NT2/D1 (cell line): ENCODE results near the gene MOV10L1.

ENCODE experiments used
- DNase-seq: peaks from one replicate; pipeline ENCODE4 v3.0.0-alpha.2; 2011; ENCODE audit warnings: low read depth, low spot score
- H3K27me3 ChIP-seq: 2 replicates; pipeline ENCODE4 v1.6.0; 2011; ENCODE audit warnings: mild to moderate bottlenecking; ENCODE audit not compliant: insufficient read length, insufficient read depth
- H3K36me3 ChIP-seq: 2 replicates; pipeline ENCODE4 v1.6.1; 2011; ENCODE audit warnings: mild to moderate bottlenecking, low read length, mixed read lengths; ENCODE audit not compliant: insufficient read depth, insufficient read length
- H3K4me1 ChIP-seq: 2 replicates; pipeline ENCODE4 v1.5.1; 2011; ENCODE audit not compliant: insufficient read depth, insufficient read length
- H3K4me3 ChIP-seq: 2 replicates; pipeline ENCODE4 v1.5.1; 2011; ENCODE audit warnings: low read depth; ENCODE audit not compliant: insufficient read length
- H3K9ac ChIP-seq: 2 replicates; pipeline ENCODE4 v1.6.0; 2011; ENCODE audit warnings: low read depth; ENCODE audit not compliant: insufficient read length
- H3K9me3 ChIP-seq: 2 replicates; pipeline ENCODE4 v1.5.1; 2011; ENCODE audit warnings: mild to moderate bottlenecking, low read length; ENCODE audit not compliant: insufficient read depth
- SUZ12 ChIP-seq: IDR thresholded peaks from 2 replicates; pipeline ENCODE4 v1.6.1; 2011; ENCODE audit not compliant: insufficient read length, insufficient read depth; ENCODE audit errors: extremely low read depth
- YY1 ChIP-seq: IDR thresholded peaks from 2 replicates; pipeline ENCODE4 v1.6.1; 2011; ENCODE audit not compliant: insufficient read length, insufficient read depth
- ZNF274 ChIP-seq: IDR thresholded peaks from 2 replicates; pipeline ENCODE4 v1.6.1; 2011; ENCODE audit warnings: mild to moderate bottlenecking, low read depth, low read length

The MOV10L1 gene

DNA sequence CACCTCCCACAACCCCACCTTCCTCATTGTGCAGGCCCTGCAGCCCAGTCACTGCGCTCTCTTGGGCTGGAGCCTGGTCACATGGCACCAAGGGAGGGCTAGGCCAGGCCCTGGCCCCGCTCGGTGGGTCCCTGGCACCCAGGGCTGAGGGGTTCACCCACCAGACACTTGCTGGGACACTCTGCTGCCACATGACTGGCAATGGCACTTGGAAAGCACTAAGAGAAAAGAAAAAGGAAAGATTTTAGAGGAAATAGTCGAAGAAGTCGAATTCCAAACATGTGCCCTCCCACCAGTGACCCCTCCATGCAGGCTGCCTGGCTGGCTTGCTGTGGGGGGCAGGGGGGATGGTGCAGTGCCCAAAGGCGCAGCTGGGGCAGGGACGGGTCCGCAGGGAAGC is 19.4 kb upstream of the MOV10L1 start:
- DNase-seq, result no peak
- no peaks in the 10 kb centered on the region for H3K27me3 ChIP-seq
- H3K36me3 ChIP-seq, result no peaks in the 10 kb centered on the region
- H3K9ac ChIP-seq, result no peak overlapping the region
- H3K4me1 ChIP-seq, result peaks cover 11% of the 10 kb centered on the region
- H3K4me3 ChIP-seq, result no peak overlapping the region
- TF ChIP-seq SUZ12 (no peak), YY1 (no peak), ZNF274 (no peak)
- H3K9me3 ChIP-seq, result no peaks in the 10 kb centered on the region

DNA sequence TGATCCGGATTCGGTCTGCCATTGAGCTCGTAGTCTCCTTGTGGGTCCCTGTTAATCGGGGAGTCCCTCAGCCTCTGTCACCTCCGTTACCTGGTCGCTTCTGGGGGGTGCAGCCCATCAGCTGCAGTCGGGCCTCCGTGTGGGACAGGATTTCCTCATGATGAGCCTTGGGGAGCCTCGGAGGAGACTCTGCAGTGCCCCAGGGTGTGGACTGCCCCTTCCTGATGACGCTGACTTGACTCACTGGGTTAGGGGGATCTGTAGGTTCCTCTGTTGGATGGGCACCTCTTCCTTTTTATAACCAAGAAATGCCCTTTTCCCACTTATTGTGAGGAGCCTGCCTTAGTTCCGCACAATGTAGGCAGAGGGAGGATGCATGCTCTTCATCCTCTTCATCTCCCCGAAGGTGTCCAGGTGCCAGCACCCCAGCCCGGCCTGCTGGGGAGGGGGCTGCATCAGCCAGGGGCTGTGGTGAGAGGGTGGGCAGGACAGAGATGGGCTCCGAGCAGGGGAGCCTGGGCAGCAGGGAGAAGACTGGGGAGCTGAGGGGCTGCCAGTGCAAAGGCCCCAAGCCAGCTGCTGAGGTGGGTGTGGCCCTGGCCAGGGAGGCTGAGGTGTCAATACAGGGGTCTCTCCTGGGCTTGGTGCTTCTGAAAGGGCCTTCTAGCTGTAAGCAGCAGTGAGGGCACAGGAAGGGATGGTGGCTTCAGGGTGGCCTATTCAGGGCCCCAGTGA is 18.2 kb upstream of the MOV10L1 start:
- no peaks in the 10 kb centered on the region for H3K9me3 ChIP-seq
- TF ChIP-seq ZNF274 (no peak), YY1 (no peak), SUZ12 (no peak)
- H3K27me3 ChIP-seq, result no peaks in the 10 kb centered on the region
- no peak for DNase-seq
- H3K4me3 ChIP-seq, result no peak overlapping the region
- no peaks in the 10 kb centered on the region for H3K36me3 ChIP-seq
- no peak overlapping the region for H3K9ac ChIP-seq
- peaks cover 11% of the 10 kb centered on the region for H3K4me1 ChIP-seq

DNA sequence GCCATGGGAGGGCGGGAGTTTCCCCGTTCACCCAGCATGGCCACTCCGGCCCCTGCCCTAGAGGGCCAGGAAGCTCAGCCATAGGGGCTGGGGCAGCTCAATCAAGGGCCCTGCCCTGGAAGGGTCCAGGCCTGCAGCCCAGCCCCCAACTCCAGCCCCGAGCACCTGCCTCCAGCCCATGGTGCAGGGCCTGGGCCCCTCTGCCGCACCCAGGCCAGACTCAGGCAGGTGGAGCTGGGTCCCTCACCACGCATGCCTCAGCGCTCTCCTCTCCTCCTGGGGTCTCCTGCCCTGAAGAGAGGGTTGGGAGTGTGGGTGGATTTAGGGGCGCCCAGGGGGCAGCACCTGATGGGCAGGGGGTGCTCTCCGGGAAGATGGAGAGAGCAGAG is 17.6 kb upstream of the MOV10L1 start:
- Histone ChIP-seq H3K4me1 (peaks cover 11% of the 10 kb centered on the region), H3K9ac (no peak overlapping the region), H3K9me3 (no peaks in the 10 kb centered on the region), H3K36me3 (no peaks in the 10 kb centered on the region), H3K27me3 (no peaks in the 10 kb centered on the region), H3K4me3 (no peak overlapping the region)
- TF ChIP-seq ZNF274 (no peak), YY1 (no peak), SUZ12 (no peak)
- DNase-seq, result no peak

DNA sequence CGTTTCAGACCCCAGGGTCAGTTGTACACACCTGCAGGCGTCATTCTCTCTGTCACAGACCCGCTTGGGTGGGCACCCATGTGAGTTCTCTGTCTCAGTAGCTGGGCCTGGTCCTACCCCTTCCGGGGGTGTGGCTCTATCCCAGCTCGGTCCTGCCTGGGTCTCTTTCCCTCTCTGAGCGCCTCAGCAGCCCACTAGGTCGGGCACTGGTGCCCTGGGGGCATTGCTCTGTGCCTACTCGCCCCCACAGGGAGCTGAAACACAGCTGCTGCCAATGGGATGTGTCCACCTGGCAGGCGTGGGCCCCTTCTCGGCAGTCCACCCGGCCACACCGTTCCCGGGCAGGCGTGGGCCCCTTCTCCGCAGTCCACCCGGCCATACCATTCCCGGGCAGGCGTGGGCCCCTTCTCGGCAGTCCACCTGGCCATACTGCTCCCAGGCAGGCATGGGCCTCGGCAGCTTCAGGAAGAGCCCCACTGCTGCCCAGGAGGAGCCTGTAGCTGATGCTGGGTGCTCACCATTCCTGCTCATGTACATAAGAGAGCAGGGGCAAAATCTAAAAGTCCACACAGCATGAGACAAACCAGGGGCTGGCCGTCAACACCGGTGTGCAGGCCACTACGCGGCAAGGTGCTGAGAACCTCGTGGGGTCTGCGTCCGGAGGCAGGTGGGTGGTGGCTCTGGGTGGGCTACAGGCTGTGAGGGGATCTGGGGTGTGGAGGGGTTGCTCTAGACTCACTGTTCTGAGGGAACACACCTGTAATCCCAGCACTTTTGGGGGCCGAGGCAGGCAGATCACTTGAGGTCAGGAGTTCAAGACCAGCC is 16.9 kb upstream of the MOV10L1 start:
- H3K4me3 ChIP-seq, result no peak overlapping the region

DNA sequence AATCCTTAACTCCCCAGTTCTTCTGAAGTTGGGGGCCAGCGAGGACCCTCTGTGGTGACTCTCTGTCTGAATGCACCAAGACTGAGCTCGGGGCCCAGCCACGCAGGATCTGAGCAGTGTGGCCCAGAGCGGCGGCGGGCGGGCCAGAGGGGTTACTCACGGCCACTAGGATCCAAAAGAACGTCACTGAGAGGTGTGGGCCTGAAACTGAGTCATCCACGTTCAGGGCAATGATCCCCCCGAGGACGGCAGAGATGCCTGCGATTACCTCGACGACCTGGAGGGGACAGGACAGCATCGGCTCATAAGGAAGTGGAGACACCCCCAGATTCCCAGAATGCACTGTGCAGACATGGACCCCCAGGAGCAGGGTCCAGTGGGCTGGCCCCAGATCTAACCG is 15.8 kb upstream of the MOV10L1 start:
- DNase-seq, result no peak
- peaks cover 11% of the 10 kb centered on the region for H3K4me1 ChIP-seq
- no peaks in the 10 kb centered on the region for H3K9me3 ChIP-seq
- no peak for TF ChIP-seq YY1
- no peak for TF ChIP-seq ZNF274
- H3K9ac ChIP-seq, result no peak overlapping the region
- no peaks in the 10 kb centered on the region for H3K27me3 ChIP-seq
- no peak overlapping the region for H3K4me3 ChIP-seq
- H3K36me3 ChIP-seq, result no peaks in the 10 kb centered on the region

More for the DNA sequence above, 16.9 kb upstream of the MOV10L1 start:
- TF ChIP-seq SUZ12, result no peak
- TF ChIP-seq YY1, result no peak
- TF ChIP-seq ZNF274, result no peak
- Histone ChIP-seq H3K9me3 (no peaks in the 10 kb centered on the region), H3K9ac (no peak overlapping the region), H3K4me1 (peaks cover 11% of the 10 kb centered on the region), H3K36me3 (no peaks in the 10 kb centered on the region), H3K27me3 (no peaks in the 10 kb centered on the region)
- no peak for DNase-seq

DNA sequence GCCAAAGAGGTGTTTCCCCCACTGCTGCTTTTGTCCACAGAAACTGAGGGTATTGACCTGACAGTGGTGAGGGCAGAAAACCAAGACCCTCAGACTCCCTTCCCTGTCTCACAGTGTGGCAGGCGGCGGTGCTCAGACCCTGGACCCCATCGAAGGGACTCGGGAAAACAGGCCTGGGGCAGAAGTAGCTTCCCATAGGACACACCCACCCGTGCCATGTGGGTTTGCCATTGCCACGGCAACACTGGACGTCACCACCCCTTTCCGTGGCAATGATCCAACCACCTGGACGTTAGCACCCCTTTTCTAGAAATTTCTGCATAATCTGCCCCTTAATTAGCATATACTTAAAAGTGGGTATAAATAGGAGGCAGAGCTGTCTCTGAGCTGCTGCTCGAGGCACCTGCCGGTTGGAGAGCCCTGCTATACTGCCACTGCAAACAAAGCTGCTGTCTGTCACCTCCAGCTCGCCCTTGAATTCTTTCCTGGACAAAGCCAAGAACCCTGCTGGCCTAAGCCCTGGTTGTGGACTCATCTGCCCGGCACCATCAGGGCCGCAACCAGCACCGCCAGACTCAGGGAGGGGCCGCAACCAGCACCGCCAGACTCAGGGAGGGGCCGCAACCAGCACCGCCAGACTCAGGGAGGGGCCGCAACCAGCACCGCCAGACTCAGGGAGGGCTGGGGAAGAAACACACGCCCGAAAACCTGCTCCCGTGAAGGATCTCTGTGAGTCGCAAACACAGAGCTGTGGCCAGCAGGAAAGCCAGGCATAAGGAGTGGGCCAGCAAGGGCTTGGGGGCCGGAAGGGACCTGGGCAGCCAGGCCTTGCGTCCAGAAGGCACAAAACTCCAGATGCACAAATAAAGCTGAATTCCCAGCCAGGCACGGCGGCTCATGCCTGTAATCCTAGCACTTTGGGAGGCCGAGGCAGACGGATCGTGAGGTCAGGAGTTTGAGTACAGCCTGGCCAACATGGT is 15.0 kb upstream of the MOV10L1 start:
- peaks cover 12% of the 10 kb centered on the region for H3K4me1 ChIP-seq
- H3K9ac ChIP-seq, result no peak overlapping the region
- H3K27me3 ChIP-seq, result no peaks in the 10 kb centered on the region
- no peak for DNase-seq
- H3K4me3 ChIP-seq, result no peak overlapping the region
- no peak for TF ChIP-seq YY1
- TF ChIP-seq SUZ12, result no peak
- no peak for TF ChIP-seq ZNF274
- no peaks in the 10 kb centered on the region for H3K9me3 ChIP-seq
- H3K36me3 ChIP-seq, result no peaks in the 10 kb centered on the region
